HG02884 (cell line): ENCODE measurements around the gene MYOD1.

Experiments used
- ATAC-seq: cut with Tn5 transposase; IDR thresholded peaks from one replicate; pipeline ENCODE4 v1.9.1; 2021; ENCODE audit warnings: mild to moderate bottlenecking, moderate library complexity; ENCODE audit not compliant: unreplicated experiment

MYOD1 gene

DNA sequence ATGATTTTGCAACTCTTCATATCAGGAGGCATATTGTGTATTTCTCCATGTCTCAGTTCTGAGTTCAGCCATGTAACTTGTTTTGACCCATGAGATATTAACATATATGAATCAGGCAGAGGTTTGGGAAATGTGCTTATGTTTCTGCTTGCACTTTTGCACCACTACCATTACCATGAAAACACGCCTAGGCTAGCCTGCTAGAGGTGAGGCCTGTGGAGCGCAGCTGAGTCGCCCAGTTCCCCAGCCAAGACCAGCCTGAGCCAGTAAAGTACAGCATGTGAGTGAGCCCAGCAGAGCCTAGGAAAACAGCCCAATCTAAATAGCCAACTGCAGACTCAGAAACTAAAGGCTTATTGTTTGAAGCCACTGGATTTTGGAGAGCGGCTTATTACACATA, 18.4 kb upstream of the MYOD1 start:
- no peak for ATAC-seq

DNA sequence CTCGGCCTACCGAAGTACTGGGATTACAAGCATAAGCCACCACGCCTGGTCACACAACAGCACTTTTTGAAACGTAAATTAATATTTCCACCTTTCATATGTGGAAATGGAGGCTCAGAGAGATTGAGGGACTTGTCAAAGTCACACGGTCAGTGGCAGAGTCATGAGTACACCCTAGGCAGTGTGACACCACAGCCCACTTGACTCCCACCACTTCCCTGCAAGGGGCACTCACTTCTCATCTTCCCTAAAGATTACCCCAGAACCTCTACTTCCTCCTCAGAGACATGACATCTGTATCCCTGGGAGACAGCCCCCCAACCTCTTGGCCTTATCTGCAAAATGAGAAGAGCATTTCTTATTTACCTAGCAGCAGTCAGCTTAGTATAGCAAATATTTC, 16.5 kb upstream of the MYOD1 start:
- no peak for ATAC-seq

DNA sequence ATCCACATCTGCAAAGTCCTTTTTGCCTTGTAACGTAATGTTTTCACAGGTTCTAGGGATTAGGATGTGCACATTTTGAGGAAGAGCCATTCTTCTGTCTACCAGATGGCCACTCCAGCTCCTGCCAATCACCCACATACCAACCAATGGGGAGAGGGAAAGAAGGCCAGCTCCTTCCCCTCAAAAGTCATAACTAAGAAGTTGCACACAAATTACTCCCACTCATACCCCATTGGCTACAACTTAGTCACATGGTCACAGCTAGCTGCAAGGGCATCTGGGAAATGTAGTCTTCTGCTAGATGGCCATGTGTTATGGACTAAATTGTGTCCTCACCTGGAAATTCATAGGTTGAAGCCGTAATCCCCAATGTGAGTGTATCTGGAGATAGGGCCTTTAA, 15.4 kb upstream of the MYOD1 start:
- ATAC-seq: peak; percentile 43

DNA sequence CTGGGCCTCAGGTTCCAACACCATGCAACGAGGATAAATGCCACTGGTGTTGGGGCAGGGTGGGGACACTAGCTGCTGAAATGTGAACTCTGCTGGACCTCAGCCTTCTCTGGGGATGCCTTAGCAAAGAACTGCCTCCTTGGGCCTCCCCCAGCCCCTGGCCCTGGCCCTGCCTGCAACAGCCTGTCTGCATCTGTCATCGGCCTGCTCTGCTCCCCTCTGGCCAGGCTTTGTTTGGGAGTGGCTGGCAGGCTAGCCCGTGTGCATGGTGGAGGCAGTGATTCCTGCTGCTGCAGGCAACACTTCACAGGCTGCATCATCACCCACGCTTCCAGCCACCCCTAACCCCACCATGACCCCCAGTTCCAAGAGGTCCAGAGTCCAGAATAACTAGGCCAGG, 11.5 kb upstream of the MYOD1 start:
- ATAC-seq: no peak

GRCh38 chr11:17711836-17712235, 7.5 kb upstream of the MYOD1 start:
- ATAC-seq: no peak

GRCh38 chr11:17713851-17714250, 5.5 kb upstream of the MYOD1 start:
- no peak for ATAC-seq

DNA sequence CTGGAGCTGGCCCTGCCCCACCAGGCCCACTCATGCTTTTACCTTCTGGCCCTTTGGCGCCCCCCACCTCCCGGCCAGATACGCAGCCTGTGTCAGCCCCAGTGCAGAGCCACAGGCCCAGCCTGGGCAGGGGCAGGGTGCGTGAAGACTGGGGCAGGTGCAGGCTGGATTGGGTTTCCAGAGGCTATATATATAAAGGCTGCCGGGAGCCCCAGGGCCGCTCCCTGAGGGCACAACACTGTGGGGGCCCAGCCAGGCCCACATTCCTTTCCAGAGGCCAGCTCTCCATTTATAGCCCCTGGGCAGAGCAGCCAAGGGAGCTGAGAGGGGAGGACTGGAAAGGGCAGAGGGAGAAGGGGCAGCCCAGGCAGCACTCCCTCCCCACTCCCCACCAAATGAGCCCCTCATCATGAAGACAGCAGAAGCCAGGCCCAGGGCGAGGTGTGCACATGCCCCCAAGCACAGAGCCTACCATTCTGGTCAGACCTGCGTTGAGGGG, 5.0 kb upstream of the MYOD1 start:
- no peak for ATAC-seq

GRCh38 chr11:17714870-17715269, 4.5 kb upstream of the MYOD1 start:
- no peak for ATAC-seq

- ATAC-seq: no peak
Observed at GRCh38 chr11:17716807-17717206, 2.6 kb upstream of the MYOD1 start.

- ATAC-seq: no peak
Observed at GRCh38 chr11:17718015-17718414, 1.4 kb upstream of the MYOD1 start.

DNA sequence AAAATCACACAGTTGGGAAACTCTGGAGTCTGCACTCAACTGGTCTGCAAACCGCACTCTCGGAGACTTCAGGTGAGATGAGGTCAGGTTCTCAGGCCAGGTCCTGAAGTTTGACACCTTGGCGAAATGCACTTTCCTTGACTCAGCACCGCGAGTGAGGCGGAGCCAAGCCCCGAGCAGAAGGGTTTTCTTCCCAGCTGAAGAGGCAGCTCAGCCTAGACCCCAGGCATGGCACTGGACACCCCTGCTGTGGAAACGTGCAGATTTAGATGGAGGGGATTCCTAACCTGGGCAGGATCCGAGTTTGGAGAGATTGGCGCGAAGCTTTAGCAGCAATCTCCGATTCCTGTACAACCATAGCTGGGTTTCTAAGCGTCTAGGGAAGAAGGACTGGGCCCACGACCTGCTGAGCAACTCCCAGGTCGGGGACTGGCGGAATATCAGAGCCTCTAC, 835 bp upstream of the MYOD1 start:
- ATAC-seq: no peak

GRCh38 chr11:17719938-17720795, 796 bp downstream of the MYOD1 start:
- no peak for ATAC-seq

- ATAC-seq: no peak
Observed at GRCh38 chr11:17720796-17721171, 1.4 kb downstream of the MYOD1 start.

- ATAC-seq: no peak
Observed at GRCh38 chr11:17721242-17721999, 2.0 kb downstream of the MYOD1 start.

DNA sequence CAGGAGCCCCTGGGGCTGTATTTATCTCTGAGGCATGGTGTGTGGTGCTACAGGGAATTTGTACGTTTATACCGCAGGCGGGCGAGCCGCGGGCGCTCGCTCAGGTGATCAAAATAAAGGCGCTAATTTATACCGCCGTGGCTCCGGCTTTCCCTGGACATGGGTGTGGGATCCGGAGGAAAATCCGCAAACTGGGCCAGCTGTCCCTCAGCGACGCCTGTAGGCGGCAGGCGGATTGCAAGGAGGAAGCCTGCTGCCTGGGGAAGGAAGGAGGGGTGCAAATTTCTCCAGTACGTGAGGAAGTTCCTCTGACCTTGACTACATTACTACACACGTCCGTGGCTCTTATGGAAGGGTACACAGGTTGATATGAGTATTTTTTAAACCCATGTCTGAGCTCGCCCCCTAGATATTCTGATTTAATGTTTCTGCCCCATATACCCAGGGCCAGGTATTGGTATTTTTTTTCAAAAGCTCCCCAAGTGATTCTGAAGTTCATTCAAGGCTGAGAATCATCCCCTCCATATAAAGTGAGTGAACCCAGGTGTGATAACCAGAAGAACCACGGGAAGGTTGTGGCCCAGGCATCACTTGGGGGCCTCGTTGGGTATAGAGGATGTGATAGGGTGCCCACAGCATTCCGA, 2.8 kb downstream of the MYOD1 start:
- no peak for ATAC-seq

DNA sequence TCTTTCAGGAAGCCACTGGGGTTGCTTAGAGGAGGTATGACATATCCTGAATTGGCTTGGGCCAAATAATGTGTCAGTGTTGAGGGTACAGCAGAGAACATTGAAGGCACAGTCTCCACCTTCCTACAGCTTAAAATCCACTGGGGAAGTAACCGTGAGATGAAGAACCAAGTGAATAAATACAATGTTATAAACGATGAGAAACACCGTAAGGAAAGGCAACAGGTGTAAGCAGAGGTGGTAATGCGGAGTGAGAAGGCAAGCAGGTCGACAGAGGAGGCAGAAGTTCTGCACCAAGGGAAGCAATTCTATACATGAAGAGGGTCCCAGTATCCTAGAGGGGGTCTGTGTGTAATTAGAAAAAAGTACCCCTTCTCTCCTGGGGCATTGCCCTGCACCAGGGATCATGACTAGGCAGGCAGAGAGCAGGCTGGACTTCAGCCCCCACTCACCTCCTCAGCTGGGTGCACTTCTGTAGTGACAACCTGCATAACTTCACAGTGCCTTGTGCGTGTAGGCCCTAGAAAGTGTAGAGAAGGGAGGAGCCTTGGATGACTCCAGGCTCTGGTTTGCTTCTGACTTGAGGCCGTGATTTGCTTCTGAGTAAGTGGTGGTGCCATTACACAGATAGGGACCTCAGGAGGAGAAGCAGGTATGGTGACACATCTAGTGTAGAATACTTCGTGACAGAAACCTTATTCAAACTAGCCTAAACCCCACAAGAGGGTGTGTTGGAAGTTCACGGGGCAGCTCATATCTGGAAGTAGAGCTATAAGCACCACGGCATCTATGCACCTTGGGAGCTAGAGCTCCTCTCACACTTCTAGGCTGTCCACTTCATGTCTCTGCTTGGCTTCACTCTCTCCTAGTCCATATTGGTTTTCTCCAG, 4.9 kb downstream of the MYOD1 start:
- ATAC-seq: no peak

DNA sequence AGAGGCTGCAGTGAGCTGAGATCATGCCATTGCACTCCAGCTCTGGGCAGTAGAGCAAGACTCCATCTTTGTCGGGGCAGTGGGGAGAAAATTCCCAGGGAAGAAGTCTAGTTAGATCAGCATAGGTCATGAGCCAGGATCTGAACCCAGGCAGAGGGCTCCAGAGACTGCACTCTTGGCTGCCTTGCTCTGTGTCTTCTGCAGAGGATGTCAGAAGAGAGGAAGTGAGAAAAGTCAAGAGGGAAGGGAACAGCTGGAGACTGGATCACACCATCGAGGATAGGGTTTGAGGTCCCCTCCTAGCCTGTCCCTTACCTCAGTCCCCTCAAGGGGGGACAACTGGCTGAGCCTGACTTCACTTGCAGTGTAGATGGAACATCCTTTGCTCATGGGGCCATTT, 5.8 kb downstream of the MYOD1 start:
- ATAC-seq: no peak

DNA sequence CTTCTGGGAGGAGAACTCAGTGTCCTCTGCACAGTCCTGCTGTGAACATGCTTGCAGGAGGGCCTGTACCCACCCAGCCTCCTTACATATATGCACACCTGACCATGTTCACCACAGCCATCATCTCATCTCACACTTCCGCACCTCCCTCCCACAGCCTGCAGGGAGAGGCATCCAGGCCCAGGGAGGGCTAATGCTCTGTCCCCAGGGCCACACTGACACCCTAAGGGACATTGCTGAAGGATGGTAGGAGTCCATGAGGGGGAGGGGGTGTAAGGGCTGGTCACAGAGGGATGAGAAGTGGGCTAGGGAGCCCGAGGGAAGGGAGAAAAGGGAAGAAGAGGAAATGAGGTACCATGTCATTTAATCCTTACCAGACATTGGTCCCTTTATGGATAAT, 10.8 kb downstream of the MYOD1 start:
- no peak for ATAC-seq

GRCh38 chr11:17730608-17731462, 11.5 kb downstream of the MYOD1 start:
- ATAC-seq: peak; percentile 79

DNA sequence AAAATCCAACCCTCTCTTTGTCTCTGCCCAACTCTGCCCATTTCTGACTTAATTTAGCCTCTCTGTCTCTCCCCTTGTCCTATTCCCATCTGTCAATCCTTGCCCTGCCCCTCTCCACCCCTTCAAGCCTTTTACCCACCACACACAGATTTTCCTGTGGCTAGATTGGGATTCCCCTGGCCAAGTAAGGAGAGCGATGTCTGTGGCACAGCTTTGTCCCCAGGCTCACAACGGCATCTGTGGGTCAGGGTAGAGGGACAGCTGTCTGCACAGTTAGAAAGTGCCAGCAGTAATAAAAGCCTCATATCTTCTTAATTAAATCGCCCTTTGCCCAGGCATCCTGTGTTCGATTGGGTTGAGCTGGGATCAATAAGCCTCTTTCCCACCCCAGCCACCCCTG, 13.9 kb downstream of the MYOD1 start:
- ATAC-seq: no peak
